DMS79 treated with DMSO at 0.1 percent for 48 hours (cell line): Measurements from ENCODE around the gene TBX4.

Experiments used
- DNase-seq: peaks from one replicate; lab custom pipeline; 2025; lab: John Stamatoyannopoulos, UW

The TBX4 gene

DNA sequence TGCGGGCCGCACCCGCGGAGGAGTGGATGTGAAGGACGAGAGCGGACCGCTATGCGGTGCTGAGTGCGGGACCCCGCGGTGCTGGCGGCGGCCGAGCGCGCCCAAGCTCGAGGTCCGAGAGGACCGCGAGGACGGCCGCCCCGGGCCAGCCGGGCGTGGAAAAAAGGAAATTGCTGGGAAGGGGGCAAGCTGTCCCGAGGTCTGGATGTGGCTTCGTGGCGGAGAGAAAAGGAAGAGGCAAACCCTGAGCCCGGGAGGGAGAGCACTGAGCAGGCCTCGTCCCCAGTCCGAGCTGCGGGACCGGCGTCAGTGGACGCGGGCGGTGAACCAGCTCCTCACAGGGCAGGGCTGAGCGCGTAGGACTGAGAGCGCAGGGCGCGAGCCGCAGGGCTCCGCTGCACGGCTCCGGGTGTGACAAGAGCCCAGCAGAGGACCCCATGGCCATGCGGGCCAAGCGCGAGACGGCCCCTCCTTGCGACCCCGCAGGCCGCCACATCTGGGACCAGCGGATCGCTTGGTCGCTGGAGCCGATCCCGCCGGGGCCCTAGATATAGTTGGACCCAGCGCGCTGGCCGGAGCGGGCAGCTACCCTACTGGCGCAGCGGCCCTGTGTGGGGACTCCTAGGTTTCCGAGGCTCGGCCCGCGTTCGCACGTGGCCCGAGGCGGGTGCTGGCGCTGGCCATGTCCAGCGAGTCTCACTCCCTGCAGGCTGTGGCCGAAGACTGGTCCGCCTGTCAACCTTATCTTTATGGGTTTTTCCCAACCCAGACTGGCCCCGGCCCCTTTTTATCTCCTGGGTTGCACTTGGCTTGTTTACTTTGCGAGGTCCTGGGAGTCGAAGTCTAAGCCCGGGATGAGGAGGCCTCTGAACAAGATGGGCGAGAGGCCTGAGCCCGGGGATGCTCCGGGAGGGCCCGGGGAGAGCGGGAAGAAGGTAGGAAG, 2.4 kb downstream of the TBX4 start:
- DNase-seq: no peak

DNA sequence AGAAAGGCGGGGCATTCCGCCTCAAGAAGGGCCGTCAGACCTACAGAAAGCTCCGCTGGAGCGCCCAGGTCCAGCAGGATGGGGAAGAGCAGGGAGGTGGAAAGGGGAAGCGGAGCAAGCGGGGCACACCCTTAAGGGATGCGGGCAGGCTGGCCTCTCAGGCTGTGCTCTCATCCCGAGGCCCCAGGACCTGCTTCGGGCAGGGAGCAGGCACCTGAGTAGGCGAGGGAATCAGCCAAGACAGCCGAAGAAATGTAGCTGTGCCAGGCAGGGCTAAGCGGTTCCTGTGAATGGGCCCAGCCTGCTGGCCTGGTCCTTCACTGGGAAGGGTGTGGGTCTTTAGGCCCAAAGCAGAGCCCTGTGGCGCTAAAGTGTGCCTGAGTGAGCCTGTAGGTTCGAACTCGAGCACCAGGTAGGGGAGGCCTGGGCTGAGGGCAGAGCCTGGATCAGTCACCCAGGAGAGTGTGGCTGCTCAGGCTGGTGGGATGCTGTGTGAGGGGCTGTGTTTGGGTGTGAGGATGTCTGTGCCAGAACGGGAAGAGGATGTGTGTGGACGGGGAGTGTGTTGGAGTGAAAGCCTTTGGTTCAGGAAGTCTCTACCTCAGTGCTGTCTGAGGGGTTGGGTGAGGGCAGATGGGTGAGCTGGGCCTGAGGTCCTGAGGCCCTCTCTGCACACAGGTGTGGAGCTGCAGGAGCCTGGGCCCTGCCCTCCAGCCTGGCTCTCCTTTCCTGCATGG, 3.3 kb downstream of the TBX4 start:
- no peak for DNase-seq

DNA sequence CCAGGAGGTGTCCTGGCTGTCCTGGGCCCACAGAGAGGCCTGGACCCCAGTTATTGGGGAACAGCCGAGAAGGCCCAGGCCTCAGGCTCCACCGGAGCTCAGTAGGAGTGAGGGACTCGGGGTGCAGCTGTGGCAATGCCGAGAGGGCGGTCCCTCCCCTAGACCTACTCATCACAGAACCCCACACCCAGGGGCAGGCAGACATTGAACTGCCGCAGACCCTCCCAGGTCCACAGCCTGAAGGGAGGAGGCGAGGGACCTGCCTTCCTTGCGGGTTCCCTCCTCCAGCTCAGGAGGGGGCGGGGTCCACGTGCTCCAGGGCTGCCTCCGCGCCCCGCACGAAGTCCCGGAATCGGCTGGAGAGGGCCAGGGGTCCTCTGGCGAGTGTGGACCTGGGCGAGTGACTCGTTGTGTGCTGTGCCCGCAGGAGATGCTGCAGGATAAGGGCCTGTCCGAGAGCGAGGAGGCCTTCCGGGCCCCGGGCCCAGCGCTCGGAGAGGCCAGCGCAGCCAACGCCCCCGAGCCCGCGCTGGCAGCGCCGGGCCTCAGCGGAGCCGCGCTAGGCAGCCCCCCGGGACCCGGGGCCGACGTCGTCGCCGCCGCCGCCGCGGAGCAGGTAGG, 3.9 kb downstream of the TBX4 start:
- DNase-seq: no peak

- no peak for DNase-seq
Measured at GRCh38 chr17:61456688-61457225, 4.5 kb downstream of the TBX4 start.

GRCh38 chr17:61457226-61457983, 5.2 kb downstream of the TBX4 start:
- no peak for DNase-seq

- DNase-seq: no peak
Measured at GRCh38 chr17:61458000-61458399, 5.8 kb downstream of the TBX4 start.

DNA sequence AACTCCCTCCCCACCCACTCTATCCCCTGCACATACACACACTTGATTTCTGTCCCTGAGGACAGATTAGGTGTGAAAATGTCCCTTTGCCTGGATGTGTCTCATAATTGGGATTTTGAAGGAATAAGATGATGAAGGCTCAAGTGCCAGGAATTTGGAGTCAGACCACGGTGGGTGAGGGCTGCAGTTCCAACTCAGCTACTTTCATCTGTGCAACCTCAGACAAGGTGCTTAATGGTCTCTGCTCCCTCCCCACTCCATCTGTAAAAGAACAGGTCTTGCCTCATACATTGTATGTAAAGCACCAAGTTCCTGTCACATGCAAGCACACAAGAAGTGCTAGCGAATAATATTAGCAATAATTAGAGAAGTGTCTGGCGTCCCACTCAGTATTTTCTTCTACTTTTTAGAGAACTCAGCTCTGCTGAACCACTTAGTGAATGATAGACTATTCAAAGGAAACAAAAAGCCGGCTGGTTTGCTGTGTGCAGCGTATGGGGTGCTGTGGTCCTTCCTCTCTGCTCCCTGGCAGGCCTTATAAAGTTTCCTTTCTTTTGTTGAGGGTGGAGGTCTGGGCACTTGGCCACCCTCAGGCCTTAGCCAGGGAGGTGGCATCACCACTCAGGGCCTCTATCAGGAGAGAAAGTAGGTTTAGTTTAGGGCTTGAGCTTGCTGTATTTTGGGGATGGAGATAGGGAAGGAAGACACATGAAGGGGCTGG, 6.4 kb downstream of the TBX4 start:
- DNase-seq: no peak

GRCh38 chr17:61459142-61459809, 7.1 kb downstream of the TBX4 start:
- DNase-seq: no peak

GRCh38 chr17:61459939-61460718, 7.9 kb downstream of the TBX4 start:
- DNase-seq: no peak

DNA sequence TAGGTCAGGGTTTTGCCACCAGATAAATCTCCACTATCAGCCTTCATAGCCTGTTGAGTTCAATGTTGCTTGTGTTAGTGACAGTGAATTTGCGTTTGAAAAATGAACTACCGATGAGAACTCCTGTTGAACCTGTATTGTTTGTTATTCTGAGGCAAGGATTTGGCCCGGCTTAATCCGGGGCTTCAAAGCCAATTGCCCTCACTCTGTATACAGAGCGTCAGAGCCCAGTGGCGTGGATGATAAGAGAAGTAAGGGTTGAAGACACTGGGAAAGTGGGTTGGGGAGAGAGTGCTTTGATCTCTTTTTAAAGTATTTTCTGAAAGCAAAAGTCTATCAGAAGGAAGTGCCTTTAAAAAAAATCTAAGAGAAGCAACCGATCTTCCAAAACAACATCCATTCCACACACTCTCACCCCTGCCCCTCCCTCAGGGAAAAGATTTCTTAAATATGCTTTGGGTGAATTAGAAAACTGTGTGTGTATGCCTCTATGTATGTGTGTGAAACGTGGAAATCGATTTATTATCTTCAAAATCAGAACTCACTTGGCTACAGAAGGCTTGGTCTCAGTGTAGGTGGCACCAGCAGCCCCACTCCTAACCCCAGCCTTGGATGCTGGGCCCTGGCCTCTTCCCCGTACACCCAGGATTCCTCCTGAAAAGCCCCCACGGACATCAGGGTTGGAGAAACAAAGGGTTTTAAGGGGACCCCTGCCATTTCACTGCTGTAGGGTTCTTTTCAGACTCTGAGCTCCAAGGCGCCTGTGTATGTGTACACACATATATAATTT, 8.8 kb downstream of the TBX4 start:
- no peak for DNase-seq

GRCh38 chr17:61461586-61461966, 9.4 kb downstream of the TBX4 start:
- no peak for DNase-seq

DNA sequence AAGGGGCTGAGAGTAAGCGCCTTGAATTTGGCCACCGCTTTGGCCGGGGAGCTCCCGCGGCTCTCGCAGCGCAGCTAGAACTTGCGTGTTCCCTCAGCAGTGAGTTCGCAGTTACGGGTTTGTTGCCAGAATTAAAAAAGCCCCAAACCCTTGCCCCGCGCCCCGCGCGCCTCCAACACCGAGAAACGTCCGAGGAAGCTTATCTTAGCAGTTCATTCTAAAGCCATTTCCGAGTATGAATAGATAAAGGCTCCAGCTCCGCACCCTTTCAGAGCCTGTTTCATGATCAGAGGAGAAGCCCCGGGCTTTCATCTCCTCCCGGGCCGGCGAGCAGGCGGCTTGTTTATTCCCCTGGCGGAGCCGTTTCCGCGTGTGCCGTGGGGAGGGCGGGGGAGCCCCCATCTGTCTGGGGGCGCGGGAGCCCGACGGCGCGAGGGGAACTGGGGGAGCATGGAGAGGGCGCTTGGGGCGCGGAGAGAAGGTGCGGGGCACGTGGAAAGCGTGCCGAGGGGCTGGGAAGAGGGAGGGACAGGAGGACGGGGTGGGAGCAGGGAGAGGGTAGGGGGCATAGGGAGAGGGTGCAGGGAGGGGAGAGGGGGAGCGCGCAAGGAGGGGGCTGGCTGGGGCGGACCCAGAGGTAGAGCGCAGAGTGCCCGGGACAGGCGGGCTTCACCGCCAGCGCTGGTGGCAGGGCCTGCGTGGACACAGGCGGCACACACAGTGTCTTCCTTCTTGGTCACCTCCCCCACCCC, 9.9 kb downstream of the TBX4 start:
- no peak for DNase-seq

DNA sequence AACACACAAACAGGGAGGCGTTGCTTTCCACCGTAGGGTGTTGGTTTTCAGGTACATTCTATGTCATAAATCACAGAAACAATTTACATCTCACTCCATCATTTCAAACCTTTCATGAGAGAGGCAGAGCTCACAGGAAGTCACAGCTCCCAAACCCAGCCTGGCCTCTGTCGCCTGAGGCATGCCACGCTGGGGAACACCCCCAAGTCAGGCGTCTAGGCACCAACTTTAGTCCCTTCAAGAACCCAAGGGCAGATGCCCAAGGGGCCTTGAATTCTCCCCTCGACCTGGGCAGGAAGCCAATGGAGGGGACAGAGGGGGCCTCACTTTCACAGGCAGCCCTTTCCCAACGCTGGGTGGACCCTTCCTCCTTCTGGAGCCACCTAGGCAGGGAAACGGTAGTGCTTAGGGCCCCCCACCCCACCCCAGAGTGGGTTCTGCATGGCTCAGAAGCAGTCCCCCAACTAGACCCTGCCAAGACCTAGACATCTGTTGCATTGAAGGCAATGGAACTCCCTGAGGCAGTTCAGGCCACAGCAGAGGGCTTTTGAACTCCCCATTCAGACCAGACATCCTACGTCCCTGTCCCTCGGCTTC, 10.6 kb downstream of the TBX4 start:
- DNase-seq: no peak

GRCh38 chr17:61463316-61464129, 11.3 kb downstream of the TBX4 start:
- DNase-seq: no peak

- DNase-seq: no peak
Measured at GRCh38 chr17:61464130-61464842, 12.1 kb downstream of the TBX4 start.

DNA sequence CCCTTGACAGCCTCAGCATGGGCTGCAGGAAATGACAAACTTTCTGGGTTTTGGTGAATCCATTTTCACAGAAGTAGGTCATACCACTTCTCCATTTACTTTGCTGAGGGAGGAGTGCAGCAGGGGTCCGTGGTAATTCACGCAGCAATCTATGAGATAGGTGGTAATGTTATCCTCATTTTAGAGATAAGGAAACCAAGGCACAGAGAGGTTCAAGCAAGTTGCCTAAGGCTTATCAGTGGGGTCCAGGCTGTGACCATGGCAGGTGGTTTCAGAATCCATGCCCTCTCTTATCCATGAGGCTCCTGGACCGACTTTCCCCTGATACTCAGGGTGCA, 12.6 kb downstream of the TBX4 start:
- no peak for DNase-seq
